Activated CD8-positive, alpha-beta memory T cell treated with anti-CD3 and anti-CD28 coated beads, Interleukin-2, amount 50 U/mL, for 48 hours (primary cell): ENCODE measurements around the gene SLC7A6.
"Not testable (repeated sequence)": the region's sequence is repeated elsewhere in the genome, so short reads cannot be mapped to it uniquely, and the experiment has no call there.

Experiments
- DNase-seq: peaks from one replicate; pipeline ENCODE4 v3.0.0-alpha.2; 2020

SLC7A6 gene

DNA sequence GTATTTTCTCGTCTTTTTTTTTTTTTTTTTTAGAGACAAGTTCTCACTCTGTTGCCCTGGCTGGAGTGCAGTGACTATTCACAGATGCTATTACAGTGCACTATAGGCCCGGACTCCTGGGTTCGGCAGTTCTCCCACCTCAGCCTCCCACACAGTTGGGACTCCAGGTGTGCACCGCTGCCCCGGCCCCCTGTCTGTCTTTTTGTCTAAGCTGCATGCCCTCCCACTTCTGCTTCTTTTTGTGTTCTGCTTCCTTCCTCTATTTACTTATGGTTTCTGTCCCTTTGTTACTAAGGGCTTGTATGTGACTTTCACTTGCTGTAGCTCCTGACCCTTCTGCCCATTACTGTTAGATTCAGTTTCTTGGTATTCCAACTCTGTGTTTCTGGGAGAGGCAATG, 20.5 kb downstream of the SLC7A6 start:
- no peak for DNase-seq

DNA sequence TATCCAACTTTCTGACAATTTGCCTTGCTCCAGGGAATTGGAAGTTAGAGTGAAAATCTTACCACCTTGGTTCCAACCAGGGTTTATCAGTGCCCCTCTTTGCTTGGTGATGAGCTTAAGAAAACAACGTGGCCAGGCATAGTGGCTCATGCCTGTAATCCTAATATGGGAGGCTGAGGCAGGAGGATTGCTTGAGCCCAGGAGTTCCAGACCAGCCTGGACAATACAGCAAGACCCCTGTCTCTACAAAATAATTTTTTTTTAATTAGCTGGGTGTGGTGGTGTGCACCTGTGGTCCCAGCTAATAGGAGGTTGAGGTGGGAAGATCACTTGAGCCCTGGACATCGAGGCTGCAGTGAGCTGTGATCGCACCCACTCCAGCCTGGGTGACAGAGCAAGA, 21.4 kb downstream of the SLC7A6 start:
- DNase-seq = no peak

DNA sequence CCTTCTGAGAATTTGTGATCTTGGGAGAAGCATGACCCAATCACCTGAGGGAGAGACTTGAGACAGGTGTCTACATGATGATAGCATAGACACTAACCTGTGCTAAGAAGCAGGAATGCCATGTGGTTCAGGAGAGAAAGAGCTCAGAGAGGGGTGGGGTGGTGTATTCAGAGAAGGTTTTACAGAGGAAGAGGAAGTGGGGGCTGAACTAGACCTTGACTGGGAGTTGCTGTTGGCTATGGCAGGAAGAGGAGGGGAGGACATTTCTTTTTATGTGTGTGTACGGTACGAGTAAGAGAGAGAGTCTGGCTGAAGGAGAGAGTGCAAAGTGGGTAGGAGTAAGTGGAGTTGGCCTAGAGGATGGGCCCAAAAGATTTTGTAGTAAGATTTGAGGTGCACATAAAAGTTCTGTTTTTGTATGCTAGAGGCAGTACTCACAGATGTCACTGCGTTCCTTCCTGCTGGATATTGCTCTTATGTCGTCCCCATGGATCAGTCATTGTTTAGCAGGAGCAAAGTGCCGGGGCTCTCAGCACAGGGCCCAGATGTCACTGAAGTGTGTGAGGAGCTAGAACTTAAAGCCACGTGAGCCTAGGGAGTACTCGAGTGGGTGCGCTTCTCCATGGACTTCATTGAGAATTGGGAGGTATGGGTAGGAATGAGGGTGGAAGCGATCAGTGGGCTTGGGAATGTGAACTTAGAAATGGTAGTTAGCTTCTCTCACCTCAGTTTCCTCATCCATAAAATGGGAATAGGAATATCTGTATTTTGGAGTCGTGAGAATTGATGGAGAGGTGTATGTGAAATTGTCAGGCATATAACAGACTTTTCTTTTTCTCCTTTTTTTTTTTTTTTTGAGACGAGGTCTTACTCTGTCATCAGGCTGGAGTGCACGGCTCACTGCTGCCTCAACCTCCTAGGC, 22.1 kb downstream of the SLC7A6 start:
- DNase-seq = no peak

DNA sequence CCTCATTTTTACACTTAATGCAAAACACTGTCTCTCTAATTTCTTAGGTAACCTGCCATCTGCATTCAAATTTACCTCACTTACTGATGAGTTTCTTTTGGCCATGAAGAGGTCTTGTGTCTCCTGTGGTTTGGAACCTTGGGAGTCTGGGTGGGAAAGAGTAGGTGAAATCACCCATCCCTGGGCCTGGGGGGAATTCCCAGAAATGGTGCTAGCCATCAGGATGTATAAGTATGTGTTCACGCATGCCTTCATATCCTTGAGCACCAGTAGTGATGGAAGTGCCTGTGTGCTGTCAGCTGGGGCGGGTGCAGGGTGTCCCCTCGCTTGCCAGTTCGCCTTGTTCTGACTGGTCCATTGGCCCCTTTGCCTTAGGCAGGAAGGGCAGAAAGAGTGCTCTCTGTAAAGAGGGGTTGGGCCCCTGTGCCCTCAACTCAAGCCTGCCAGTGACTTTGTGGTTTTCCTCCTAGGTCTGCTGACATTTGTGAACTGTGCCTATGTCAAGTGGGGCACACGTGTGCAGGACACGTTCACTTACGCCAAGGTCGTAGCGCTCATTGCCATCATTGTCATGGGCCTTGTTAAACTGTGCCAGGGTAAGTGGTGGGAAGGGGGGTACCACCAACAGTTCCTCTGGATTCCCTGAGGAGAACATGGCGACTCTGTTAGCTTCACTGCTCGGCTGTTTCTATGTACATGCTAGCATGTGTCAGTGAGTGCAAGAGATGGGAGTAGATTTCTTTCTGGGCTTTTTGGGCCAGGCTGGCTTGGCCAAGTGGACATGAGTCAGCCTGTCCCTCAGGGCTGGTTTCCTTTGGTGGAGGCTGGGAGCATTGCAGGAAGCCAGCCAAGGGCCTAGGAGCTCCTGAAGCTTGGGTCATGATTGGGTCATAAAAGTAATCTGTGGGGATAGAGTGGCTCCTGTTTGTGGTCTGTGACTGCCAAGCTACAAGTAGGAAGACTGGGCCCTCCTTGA, 23.2 kb downstream of the SLC7A6 start:
- DNase-seq = no peak

DNA sequence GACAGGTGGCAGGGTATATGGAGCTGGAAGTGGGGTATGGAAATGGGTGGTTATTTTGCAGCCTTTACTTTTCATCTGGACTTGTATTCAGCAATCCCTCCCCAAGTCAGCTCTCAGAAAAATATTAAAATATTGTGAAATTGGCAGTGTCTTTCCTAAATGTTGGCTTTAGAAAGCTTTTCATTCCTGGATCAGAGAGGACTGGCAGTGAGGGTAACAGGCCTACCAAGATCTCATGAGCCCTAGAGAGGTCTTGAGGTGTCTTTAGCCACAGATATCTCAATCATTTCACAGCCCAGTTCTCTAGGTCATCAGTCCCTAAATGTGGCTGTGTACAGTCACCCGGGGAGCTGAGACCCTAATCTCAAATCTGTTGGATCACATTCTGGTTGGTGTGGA, 23.9 kb downstream of the SLC7A6 start:
- DNase-seq = no peak

DNA sequence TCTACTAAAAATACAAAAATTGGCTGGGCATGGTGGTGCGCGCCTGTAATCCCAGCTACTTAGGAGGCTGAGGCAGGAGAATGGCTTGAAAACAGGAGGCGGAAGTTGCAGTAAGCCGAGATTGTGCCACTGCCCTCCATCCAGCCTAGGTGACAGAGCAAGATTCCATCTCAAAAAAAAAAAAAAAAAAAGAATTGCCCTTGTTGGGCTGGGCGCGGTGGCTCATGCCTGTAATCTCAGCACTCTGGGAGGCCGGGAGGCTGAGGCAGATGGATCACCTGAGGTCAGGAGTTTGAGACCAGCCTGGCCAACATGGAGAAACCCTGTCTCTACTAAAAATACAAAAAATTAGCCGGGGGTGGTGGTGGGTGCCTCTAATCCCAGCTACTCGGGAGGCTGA, 24.5 kb downstream of the SLC7A6 start:
- DNase-seq = not testable (repeated sequence)

DNA sequence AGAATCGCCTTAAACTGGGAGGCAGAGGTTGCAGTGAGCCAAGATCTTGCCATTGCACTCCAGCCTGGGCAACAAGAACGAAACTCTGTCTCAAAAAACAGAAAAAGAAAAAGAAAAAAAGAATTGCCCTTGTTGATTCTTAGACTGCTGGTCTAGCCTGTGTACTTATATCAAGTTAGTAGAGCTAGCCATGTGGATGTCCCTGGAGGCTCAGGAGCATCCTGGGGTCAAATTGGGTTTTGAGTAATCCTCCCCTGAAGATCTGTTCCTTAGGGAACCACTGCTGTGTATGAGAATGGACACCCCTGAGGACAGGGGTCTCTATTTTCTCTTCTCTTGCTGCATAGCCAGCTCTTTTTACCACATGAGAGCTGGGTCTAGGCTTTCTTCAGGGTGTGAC, 24.9 kb downstream of the SLC7A6 start:
- no peak for DNase-seq

DNA sequence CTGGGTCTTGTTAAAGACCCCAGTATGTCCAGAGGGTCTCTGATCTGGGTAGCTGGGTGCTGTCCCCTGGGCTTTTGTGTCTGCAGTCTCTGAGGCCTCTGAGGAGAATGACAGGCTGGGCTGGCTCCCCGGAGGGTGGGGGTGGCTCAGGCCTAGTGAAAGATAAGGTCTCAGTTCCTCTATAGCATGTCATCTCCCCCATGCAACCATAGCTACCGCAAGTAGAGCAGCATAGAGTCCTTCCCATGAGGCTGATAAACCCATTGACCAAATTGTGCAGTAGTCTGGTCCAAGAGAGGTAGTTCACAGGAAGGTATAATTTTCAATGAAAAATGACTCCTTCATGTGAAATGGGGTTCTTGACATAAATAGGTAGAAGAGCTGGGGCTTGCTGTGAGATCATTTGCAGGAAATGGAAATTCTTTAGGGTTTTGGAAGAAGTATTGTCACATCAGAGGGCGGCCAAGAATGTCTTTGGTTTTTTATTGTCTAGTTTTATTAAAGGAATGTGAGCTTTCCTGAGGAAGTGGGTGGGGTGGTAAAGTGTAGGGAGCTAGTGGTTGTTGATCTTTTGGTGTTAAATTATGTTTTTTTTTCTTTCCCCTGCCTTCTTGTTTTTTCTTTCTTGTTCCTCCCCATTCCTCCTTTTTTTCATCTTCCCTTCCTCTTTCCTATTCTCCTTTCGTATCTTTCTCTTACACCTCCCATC, 25.4 kb downstream of the SLC7A6 start:
- peak; percentile 81 for DNase-seq

DNA sequence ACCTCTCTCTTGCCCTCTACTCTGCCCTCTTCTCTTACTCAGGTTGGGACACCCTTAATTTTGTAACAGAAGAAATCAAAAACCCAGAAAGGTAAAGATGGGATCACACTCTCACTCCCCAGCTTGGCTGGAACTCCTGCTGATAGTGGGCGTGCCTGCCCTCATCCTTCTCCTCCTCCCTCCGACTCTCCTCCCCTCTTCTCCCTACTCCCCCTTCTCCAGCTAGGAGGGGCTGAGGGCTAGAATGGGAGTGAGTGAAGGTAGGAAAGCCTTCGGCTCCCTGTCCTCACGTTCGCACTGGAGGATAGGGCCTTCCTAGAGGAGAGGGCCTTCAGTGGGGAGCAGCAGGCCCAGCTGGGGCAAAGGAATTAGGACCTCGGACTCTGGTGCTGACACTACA, 26.1 kb downstream of the SLC7A6 start:
- no peak for DNase-seq

DNA sequence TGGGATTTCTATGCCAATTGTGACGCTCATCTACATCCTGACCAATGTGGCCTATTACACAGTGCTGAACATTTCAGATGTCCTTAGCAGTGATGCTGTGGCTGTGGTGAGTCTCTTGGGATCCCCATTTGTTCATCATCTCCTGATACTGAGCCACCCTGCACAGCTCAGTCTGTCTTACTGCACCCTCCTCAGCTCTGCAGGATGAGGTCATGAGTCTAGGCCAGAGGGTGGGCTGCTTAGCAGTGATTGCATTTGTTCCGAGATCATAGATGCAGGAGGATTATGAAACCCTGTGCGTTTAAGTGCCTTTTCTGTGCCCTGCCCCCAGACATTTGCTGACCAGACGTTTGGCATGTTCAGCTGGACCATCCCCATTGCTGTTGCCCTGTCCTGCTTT, 26.9 kb downstream of the SLC7A6 start:
- DNase-seq = no peak

DNA sequence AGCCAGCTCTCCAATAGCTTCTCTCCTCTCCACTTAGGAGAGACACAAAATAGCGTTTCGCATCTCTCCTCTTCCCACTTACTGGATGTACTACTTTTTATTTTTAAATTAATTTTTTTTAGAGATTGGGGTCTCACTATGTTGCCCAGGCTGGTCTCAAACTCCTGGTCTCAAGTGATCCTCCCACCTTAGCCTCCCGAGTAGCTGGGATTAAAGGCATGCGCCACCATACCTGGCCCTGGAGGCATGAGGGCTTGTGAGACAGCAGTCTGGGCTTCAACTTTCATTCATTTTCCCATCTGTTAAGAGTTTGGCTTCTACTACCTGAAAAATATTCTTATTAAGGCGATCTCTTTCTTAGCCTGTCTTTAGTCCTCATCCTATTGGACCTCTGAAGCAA, 28.1 kb downstream of the SLC7A6 start:
- DNase-seq = no peak

DNA sequence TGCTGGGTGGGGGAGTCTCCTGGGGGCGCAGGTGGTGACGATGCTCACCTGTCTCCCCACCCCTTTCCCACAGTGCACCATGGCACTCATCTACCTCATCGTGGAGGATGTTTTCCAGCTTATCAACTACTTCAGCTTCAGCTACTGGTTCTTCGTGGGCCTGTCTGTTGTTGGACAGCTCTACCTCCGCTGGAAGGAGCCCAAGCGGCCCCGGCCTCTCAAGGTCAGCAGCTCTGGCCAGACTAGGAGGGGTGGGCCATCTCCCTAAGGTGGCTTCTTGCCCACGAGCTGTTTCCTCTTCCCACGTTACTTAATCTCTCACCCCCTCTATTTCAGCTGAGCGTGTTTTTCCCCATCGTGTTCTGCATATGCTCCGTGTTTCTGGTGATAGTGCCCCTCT, 32.0 kb downstream of the SLC7A6 start:
- no peak for DNase-seq

DNA sequence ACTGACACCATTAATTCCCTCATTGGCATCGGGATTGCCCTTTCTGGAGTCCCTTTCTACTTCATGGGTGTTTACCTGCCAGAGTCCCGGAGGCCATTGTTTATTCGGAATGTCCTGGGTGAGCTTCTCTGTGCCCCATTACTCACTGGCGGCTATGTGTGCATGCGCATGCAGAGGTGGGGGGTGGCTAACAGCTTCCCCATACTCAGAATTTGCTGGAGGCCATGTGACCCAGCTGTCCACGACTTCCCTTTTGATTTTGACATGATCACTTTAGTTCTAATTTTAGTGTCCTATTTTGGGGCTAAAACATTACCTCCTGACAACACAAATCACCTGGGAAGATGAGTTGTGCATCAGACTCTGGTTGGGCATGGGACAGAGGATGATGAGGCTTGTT, 32.4 kb downstream of the SLC7A6 start:
- no peak for DNase-seq

DNA sequence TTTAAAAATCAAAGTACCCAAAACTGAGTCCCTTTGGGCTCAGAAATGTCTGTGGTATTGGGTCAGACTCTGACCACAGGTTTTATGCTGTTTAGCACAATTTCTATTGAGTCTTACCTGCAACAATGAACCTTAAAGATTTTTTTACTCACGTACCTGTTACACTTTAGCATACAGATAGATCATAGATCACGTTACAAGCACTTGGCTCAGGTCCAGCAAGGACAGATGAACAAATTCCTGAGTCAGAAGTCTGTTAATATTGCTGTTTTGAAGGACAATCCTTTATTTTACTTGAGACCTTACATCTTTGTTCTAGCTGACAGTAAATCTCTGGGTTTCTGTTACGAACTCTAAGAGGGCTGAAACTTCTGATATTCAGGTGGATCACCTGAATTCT, 33.6 kb downstream of the SLC7A6 start:
- no peak for DNase-seq

DNA sequence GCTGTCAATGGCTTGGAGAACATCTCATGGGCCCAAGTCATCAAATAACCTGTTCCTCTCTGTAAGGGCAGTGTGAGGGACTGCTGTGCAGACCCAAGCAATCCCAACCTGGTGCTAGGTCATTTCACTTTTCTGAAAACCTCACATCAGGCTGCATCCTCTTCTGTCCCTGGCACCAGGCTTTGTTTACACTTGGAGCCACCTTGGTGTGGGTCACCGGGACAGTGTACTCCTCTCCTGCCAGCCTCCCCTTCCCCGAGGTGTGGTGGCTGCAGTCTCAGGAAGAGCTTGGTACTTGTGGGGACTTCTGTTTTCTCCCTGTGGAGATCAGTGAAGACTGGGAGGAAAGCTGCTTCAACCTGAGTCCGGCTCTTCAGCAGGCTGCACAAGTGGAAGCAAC, 34.0 kb downstream of the SLC7A6 start:
- no peak for DNase-seq

DNA sequence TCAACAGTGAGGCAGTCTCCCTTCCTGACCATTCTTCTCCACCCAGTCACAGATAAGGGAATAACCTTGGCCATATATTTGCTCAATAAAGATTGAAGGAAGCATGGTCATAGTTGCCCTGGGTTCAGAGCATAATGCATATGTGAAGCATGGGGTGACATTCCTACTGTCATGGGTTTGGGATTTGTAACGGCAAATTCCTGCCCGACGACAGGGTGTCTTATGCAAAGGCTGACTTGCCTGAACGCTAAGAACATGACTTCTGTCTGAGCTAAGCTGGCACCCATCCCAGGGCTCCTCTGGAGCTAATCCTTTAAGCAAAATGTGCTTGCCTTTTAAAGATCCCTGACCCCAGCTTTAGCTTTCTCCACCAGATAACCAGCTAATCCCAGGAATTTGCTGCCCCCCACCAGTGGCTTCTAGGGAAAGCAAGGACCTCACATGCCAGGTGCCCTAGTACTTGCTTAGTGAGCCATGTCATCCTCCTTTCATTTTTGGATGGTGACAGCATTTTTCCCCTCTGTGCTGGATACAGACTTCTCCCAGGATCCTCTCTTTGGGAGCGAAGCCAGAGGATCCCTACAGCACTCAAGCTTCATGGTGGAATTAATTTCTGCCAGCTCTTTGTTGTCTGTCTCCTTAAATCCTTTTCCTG, 34.7 kb downstream of the SLC7A6 start:
- no peak for DNase-seq

DNA sequence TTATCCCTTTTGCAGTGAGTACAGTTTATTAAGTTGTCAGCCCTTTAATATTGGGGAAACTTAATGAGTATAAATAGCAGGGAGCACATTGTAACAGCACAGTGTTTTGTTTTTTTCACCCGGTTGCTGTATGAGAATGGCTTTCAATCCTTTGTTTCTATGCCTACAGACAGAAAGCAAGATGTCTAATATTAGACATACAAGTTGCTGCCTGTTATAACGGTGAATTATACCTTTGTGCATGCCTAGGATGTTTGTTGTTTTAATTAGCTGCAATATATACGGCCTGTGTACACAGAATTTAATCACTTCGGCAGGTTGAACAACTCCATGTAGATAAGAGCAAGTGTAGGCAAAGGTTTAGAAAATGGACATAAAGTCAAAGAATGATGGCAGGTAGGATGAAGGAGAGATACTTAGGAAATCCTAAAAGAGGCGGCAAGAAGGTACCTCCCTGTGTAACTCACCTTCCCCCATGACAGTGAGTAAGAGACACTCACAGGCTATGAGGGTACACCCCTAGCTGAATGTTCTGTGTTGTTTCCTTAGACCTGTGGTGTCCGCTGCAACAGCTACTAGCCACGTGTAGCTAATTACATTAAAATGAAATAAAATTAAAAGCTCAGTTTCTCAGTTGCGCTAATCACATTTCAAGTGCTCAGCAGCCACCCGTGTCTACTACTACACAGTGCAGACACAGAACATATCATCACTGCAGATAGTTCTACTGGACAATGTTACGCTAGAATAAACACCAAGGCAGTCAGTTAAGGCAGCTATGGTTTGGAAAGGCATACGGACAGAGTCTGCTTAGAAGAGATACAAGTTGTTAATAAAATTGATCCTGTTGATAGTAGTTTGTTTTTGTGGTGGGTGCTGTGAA, 35.5 kb downstream of the SLC7A6 start:
- DNase-seq = no peak

DNA sequence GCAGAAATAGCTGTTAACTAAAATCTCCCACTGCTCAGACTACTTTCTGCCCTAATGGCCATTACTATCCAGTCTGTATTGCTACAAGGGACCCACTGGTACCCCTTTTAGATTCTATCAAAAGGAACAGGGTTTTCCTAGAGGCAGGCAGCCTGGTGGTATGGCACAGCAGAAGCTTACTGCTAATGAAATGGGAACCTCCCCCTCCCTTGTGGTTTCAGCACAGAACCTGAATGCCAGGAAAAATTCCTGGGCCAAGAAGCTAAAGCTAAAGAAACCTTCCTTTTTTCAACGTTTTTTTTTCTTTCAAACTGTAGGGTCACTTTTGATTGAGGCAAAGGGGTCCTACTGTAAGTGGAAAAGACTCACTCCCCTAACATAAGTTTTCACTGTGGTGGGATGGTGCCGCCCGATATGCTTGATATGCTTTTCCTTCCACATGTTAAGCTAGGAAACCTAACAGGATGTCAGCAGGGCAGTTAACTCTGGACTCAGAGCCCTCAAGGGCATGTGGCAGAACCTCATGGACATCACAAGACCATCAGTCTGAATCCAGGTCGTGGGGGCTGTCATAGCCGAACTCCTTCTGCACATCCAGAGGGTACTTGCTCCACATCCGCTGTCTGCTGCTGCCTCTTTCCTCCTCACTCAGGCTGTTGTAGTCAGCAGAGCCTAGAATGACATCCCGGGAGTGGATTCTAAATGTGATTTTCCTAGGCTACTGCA, 36.6 kb downstream of the SLC7A6 start:
- DNase-seq = no peak

DNA sequence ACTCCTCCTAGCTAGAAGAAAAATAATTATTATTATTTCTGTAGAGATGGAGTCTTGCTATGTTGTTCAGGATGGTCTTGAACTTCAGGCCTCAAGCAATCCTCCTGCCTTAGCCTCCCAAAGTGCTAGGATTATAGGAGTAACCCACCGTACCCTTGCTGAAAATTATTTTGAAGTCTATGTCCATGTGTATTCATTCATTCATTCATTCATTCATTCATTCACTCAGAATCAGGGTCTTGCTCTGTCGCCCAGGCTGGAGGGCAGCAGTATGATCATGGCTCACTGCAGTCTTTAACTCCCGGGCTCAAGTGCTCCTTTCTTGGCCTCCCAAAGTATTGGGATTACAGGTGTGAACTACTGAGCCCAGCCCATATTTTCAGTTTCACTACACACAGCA, 42.3 kb downstream of the SLC7A6 start:
- no peak for DNase-seq

DNA sequence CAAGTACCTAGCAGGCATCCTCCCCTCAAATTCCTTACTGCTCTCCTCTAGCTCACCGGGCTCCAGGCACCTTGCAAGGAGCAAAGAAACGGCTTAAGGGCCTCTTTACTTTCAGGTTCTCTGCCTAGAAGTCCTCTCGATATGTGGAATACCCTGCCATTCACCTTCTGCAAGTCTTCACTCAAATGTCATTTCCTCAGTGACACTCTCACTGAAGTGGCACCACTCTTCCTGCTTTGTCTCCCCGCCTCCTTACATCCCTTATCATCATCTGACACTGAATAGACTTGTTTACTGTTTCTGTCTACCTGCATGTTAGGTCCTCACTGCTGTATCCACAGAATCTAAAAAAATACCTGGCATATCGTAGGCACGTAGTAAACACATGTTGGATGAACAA, 45.5 kb downstream of the SLC7A6 start:
- no peak for DNase-seq

DNA sequence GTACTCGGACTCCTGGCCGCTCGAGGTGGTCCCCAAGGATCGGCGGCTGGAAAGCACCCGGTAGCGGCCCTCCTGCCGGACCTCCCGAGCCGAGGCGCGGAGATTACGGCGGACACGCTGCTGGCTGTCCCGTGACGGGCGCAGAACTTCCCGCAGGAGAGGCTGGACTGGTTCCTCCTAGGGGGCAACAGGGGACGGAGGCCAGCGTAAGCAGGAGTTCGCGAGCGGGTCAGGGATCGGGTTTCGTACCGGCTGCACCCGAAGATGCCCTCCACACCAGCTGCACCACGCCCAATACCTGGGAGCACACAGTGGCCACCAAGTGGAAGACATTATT, 46.1 kb downstream of the SLC7A6 start:
- peak; percentile 61 for DNase-seq
